Lung (tissue), 12 donors: Measurements from ENCODE around the gene HSF2BP. TPM values are rescaled to one million over a fixed set of nuclear protein-coding genes. Genes with fewer than 3 reads are reported as not detected.

Experiments used
- ATAC-seq: fragments of 200-7000 bp; cut with Tn5 transposase; one replicate; pipeline ENCODE4 v1.9.1; 2020; ENCODE audit warnings: moderate number of reproducible peaks; ENCODE audit not compliant: insufficient read depth, low FRiP score
- DNase-seq, 3 donors: peaks; one replicate each; pipeline ENCODE4 v3.0.0-alpha.2; 2013 to 2017
- H3K27ac ChIP-seq, 2 donors: one replicate each; pipeline ENCODE4 v1.5.1; 2013; ENCODE audit warnings: mild to moderate bottlenecking in 2 of 2, moderate library complexity in 2 of 2, control low read depth in 1 of 2, inconsistent platforms in 1 of 2, low read depth in 1 of 2, low read length in 1 of 2
- H3K27me3 ChIP-seq, 3 donors: one replicate each; pipeline ENCODE4 v1.5.1; 2013; ENCODE audit warnings: low read length in 2 of 3; ENCODE audit not compliant: control insufficient read depth in 3 of 3, insufficient read depth in 3 of 3
- H3K36me3 ChIP-seq, 4 donors: one replicate each; pipeline ENCODE4 v1.5.1; 2013; ENCODE audit warnings: low read length in 4 of 4, mild to moderate bottlenecking in 1 of 4, moderate library complexity in 1 of 4; ENCODE audit not compliant: control insufficient read depth in 4 of 4, insufficient read depth in 4 of 4
- H3K4me1 ChIP-seq, 5 donors: one replicate each; pipeline ENCODE4 v1.5.1; 2013; ENCODE audit warnings: low read length in 5 of 5, mild to moderate bottlenecking in 2 of 5, moderate library complexity in 1 of 5; ENCODE audit not compliant: control insufficient read depth in 5 of 5, insufficient read depth in 5 of 5
- H3K4me3 ChIP-seq: one replicate; pipeline ENCODE4 v1.5.1; 2013; ENCODE audit warnings: mild to moderate bottlenecking, control low read depth, moderate library complexity
- H3K9ac ChIP-seq, 2 donors: one replicate each; pipeline ENCODE4 v1.5.1; 2013; ENCODE audit warnings: low read length in 2 of 2, control low read depth in 1 of 2; ENCODE audit not compliant: insufficient read depth in 1 of 2
- H3K9me3 ChIP-seq, 4 donors: one replicate each; pipeline ENCODE4 v1.5.1; 2013; ENCODE audit warnings: low read length in 3 of 4, mild to moderate bottlenecking in 1 of 4, moderate library complexity in 1 of 4; ENCODE audit not compliant: control insufficient read depth in 4 of 4, insufficient read depth in 3 of 4
- WGBS, 2 donors: extraction: QIAGEN DNeasy Blood & Tissue Kit; methylation state at CpG; one replicate each; pipeline ENCODE4 v1.1.7; 2013; 5-methylcytosine and 5-hydroxymethylcytosine counted together
- polyA plus RNA-seq, 2 donors: library from polyadenylated mRNA; stranded (reverse); fragments of 200-250 nt; gene quantifications; one replicate each; pipeline ENCODE4 v1.2.1, GENCODE V29; 2013
- total RNA-seq, 2 donors: library from RNA; depleted of rRNA in 1 of 2; stranded (reverse); fragments of >200 nt in 1 of 2; gene quantifications; one replicate each; pipeline ENCODE4 v1.2.1, GENCODE V29; 2014 to 2021
- TF ChIP-seq, protein P1 (sequence below): IDR thresholded peaks from 2 replicates; pipeline ENCODE4 v1.5.1; 2012; ENCODE audit warnings: mild to moderate bottlenecking; ENCODE audit errors: control extremely low read depth, extremely low read depth
- donor health status: control.
- donor health status: control.
- donor health status: Bipolar disorder and iron deficiency.
- donor health status: healthy.
- donor health status: DM: yes; HTN: yes; CAD: no.

Gene HSF2BP
- total and polyA plus RNA-seq, 4 donors = 0.46 to 0.71 (median 0.57) TPM

DNA sequence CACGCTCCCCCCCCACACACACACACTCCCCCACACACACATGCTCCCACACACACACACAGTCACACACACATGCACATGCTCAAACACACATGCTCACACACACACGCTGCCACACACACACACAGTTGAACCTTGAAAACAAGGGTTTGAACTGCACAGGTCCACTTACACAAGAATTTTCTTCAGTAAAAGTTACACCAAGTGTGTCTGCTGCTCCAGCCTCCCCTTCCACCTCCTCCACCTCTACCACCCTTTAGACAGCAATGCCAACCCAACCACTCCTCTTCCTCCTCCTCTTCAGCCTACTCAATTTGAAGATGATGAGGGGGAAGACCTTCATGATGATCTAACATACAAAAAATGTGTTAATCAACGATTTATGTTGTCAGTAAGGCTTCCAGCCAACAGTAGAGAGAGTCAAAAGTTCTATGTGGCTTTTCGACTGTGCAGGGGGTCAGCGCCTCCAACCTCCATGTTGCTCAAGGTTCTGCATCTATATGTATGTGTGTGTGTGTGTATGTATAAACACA lies 26.8 kb downstream of the HSF2BP start:
- Histone ChIP-seq H3K27ac (no peak overlapping the region), H3K27me3 (no peaks in the 10 kb centered on the region), H3K4me3 (no peak overlapping the region), H3K36me3 (no peaks in the 10 kb centered on the region), H3K4me1 (no peaks in the 10 kb centered on the region), H3K9me3 (peaks cover 0 to 4% (median 1%) of the 10 kb centered on the region in 4 donors), H3K9ac (no peak overlapping the region)
- TF ChIP-seq, protein P1, sequence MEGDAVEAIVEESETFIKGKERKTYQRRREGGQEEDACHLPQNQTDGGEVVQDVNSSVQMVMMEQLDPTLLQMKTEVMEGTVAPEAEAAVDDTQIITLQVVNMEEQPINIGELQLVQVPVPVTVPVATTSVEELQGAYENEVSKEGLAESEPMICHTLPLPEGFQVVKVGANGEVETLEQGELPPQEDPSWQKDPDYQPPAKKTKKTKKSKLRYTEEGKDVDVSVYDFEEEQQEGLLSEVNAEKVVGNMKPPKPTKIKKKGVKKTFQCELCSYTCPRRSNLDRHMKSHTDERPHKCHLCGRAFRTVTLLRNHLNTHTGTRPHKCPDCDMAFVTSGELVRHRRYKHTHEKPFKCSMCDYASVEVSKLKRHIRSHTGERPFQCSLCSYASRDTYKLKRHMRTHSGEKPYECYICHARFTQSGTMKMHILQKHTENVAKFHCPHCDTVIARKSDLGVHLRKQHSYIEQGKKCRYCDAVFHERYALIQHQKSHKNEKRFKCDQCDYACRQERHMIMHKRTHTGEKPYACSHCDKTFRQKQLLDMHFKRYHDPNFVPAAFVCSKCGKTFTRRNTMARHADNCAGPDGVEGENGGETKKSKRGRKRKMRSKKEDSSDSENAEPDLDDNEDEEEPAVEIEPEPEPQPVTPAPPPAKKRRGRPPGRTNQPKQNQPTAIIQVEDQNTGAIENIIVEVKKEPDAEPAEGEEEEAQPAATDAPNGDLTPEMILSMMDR = no peak
- 69 to 91% methylated on average over 5 of the region's 5 CpGs for WGBS, 2 donors
- ATAC-seq (no peak), DNase-seq (no peak)

DNA sequence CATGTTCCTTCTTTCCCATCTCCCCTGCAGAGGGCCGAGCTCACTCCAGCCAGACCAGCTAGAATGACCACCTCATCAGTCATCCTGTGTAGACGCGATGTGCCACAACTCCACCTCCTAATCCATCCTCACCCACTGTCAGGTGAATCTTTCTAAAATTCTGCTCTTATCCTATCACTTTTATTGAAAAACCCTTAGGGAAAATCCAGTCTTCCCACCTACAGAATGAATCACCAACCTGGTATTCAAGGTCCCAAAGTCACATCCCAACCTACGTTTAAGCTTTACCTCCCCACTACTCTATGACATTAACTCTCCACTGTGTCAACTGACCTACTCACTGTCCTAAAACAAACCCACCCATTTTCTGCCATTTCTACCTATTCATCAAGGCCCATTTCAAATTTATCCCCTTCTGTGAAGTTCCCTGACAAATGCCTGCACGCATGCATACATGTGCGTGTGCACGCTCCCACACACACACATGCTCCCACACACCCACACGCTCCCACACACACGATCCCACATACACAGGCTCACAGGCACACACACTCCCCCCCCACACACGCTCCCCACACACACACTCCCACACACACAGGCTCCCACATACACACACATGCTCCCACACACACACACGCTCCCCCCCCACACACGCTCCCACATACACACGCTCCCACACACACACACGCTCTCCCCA lies 27.7 kb downstream of the HSF2BP start:
- H3K4me3 ChIP-seq = no peak overlapping the region
- no peak for DNase-seq
- H3K9ac ChIP-seq = no peak overlapping the region
- H3K27ac ChIP-seq = no peak overlapping the region
- no peaks in the 10 kb centered on the region for H3K4me1 ChIP-seq
- WGBS, 2 donors = 90 to 94% methylated on average over 13 to 14 of the region's 14 CpGs
- peaks cover 0 to 4% (median 1%) of the 10 kb centered on the region in 4 donors for H3K9me3 ChIP-seq
- ATAC-seq = no peak
- TF ChIP-seq, protein P1 = no peak
- H3K27me3 ChIP-seq = no peaks in the 10 kb centered on the region
- H3K36me3 ChIP-seq = no peaks in the 10 kb centered on the region

DNA sequence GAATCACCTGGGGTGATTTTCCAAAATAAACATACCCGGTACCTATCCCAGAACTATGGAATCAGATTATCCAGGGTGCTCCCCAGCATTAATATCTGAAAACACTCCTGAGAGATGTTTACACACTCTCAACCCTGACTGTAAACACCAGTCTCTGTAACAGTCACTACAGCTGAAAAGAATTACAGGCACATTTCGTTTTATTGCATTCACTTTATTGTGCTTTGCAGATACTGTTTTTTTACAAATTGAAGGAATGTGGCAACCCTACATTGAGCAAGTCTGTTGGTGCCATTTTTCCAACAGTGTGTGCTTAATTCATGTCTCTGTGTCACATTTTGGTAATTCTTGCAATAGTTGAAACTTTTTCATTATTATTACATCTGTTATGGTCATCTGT lies 31.8 kb downstream of the HSF2BP start:
- no peaks in the 10 kb centered on the region for H3K36me3 ChIP-seq
- ATAC-seq (no peak), DNase-seq (no peak)
- peaks cover 0 to 4% (median under 1%) of the 10 kb centered on the region in 4 donors for H3K9me3 ChIP-seq
- TF ChIP-seq, protein P1 = no peak
- peaks cover 0 to 2% (median 0%) of the 10 kb centered on the region in 5 donors for H3K4me1 ChIP-seq
- H3K4me3 ChIP-seq = no peak overlapping the region
- H3K27me3 ChIP-seq = no peaks in the 10 kb centered on the region
- WGBS, 2 donors = 64 to 71% methylated on average over 2 of the region's 2 CpGs
- no peak overlapping the region for H3K9ac ChIP-seq
- no peak overlapping the region for H3K27ac ChIP-seq
